ENCODE results near the gene CECR2. TPM values are rescaled to one million over a fixed set of nuclear protein-coding genes. Genes with fewer than 3 reads are reported as not detected.
"Not testable (repeated sequence)": the region's sequence is repeated elsewhere in the genome, so short reads cannot be mapped to it uniquely, and the experiment has no call there.

The CECR2 gene
- total RNA-seq, 1 donor from 2014 or later: 10.4 TPM

DNA sequence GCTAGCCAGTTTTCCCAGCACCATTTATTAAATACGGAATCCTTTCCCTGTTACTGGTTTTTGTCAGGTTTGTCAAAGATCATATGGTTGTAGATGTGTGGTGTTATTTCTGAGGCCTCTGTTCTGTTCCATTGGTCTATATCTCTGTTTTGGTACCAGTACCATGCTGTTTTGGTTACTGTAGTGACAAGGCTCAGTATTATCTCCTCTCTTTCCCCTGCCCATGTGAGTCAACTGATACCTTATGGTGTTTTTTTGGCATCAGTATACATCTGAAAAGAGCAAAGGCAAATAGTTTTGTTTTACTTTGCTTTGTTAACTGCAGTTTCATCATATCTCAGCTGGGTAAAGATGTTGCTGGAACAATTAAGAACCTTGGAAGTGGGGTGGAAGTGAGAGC lies 152.7 kb downstream of the CECR2 start:
- not testable (repeated sequence) for DNase-seq

DNA sequence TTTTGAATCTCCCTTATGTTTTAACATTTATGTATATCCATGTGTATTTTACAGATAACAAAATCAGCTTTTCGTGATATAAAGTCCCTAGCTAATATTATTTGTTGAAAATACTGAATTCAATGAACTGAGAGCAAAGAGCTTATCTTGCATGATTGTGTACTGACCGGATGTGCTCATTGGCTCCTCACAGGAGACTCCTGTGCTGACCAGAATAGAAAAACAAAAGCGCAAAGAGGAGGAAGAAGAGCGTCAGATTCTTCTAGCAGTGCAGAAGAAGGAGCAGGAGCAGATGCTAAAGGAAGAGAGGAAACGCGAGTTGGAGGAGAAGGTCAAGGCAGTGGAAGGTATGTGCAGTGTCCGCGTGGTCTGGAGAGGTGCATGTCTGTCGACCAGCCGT lies 154.7 kb downstream of the CECR2 start:
- no peak for DNase-seq

- DNase-seq: peak; percentile 83
Observed at GRCh38 chr22:17536269-17536668, 167.0 kb downstream of the CECR2 start.

GRCh38 chr22:17537155-17537554 lies 167.9 kb downstream of the CECR2 start:
- DNase-seq: no peak

GRCh38 chr22:17540481-17540880 lies 171.2 kb downstream of the CECR2 start:
- no peak for DNase-seq

DNA sequence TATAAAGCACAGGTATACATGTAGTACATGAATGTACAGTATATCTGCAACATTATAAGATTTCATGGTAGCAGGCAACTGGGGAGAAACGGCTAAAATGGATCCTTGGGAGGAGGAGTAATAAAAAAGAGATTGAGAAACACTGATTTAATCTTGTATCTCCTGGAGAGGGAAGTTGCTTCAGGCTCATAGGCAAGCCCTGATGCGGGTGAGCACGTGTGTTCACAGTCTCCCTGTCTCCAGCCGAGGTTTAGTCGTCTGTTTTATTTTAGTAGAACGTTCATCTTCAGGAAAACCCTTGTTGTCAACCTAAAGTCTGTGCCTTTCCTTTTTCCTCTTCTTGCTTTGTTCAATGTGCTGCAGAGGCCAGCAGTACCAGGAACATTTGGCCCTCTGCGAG lies 172.2 kb downstream of the CECR2 start:
- DNase-seq: no peak

- DNase-seq: no peak
Observed at GRCh38 chr22:17542452-17542851, 173.2 kb downstream of the CECR2 start.

DNA sequence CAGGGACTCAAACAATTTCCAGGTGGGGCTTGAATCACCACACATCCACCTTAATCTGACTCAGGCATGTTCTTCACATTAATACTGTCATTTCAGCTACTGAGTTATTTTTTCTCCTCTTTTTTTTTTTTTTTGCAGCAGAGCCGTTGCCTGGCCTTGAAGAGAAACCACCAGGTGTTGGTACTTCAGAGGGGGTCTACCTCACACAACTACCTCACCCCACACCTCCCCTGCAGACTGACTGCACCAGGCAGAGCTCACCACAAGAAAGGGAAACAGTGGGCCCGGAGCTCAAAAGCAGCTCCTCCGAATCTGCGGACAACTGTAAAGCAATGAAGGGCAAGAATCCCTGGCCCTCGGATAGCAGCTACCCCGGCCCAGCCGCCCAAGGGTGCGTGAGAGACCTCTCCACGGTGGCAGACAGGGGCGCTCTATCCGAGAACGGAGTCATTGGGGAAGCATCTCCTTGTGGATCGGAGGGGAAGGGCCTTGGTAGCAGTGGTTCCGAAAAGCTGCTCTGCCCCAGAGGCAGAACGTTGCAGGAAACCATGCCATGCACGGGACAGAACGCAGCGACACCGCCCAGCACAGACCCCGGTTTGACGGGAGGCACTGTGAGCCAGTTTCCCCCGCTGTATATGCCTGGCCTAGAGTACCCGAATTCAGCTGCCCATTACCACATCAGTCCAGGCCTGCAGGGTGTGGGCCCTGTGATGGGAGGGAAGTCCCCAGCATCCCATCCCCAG lies 178.9 kb downstream of the CECR2 start:
- DNase-seq: no peak

DNA sequence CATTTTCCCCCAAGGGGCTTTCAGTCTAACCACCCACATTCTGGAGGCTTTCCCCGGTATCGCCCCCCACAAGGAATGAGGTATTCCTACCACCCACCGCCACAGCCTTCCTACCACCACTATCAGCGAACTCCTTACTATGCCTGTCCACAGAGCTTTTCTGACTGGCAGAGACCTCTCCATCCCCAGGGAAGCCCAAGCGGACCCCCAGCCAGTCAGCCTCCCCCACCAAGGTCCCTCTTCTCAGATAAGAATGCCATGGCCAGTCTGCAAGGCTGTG lies 179.4 kb downstream of the CECR2 start:
- DNase-seq: no peak

DNA sequence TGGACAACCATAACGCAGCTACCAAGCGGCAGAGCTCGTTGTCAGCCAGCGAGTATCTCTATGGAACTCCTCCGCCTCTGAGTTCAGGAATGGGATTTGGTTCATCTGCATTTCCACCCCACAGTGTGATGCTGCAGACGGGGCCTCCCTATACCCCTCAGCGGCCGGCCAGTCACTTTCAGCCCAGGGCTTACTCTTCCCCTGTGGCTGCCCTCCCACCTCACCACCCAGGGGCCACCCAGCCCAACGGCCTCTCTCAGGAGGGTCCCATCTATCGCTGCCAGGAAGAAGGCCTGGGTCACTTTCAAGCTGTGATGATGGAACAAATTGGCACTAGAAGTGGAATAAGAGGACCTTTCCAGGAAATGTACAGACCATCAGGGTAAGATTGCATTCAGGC lies 179.9 kb downstream of the CECR2 start:
- no peak for DNase-seq

DNA sequence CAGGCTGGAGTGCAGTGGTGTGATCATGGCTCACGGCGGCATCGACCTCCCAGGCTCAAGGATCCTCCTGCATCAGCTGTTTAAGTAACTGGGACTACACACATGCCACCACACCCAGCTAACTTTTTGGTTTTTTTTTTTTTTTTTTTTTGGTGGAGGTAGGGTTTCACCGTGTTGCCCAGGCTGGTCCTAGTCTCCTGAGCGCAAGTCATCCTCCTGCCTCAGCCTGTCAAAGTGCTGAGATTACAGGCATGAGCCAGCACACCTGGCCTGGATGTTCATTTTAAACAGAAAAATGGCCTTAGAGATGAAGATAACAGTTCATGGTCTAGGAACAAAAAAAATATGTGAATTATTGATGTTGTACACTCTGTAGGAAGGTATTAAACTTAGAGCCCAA lies 180.4 kb downstream of the CECR2 start:
- DNase-seq: no peak

DNA sequence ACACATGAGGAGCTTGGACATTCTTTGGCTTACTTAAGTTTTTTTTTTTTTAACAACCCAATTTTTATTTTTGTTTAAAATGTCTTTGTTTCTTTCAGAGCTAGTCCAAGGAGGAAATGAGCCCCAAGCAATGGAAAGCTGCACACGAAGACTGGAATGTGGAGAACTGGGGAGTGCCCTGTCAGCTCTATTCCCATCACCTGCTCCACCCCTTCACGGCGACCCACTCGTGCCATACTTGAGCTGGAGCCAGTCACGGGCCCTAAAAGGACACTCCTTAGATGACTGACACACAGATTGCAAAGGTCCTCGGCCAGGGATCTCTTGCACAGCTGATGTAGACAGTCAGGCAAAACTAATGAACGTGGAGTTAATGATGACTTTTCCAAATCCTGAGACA lies 183.5 kb downstream of the CECR2 start:
- peak; percentile 33 for DNase-seq

DNA sequence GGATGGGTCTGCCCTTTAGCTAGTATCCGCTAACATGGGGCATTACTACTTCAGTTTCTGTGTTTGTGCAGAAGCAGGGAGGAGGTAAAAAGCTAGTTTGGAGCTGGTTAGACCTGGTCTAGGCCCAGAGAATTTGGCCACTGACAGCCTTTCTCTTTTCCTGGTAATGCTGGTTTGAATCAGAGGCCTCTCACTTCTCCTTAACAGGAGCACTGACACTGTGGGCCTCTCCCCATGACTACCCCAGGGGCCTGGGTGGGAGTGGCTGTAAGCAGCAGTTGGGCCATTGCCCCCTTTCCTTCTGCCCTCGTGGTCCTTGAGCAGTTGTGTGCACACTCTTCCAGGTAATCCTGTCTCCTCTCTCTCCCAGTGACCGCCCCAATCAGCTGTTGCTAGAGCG lies 185.6 kb downstream of the CECR2 start:
- DNase-seq: no peak

- no peak for DNase-seq
Observed at GRCh38 chr22:17559188-17559587, 189.9 kb downstream of the CECR2 start.

GRCh38 chr22:17562906-17563870 lies 193.9 kb downstream of the CECR2 start, which contains the start of gene SLC25A18:
TSS of gene SLC25A18 (plus strand) at chr22:17563498. CDS start at chr22:17579945, 16,447 bp downstream.
- no peak for DNase-seq

- peak; percentile 73 for DNase-seq
Observed at GRCh38 chr22:17563936-17564391, 194.7 kb downstream of the CECR2 start.

DNA sequence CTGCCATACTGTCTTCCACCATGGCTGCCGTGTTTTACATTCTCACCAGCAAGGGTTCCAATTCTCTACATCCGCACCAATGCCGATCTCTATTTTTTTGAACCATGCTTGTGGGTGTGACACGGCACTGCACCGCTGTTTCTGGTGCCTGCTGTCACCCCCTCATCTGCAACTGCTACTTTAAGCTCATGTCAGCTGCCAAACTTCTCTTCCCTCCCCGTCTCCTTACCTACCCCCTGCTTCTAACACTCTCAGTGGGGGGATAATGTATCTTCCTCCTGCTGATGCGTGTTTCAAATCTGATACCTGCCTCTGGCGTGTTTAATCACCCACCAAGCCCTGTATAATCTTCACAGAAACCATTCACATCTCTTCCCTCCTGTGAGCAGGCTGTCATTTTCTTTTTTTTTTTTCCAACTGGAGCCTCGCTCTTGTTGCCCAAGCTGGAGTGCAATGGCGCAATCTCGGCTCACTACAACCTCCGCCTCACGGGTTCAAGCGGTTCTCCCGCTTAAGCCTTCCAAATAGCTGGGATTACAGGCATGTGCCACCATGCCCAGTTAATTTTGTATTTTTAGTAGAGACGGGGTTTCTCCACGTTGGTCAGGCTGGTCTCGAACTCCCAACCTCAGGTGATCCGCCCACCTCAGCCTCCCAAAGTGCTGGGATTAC lies 196.9 kb downstream of the CECR2 start:
- DNase-seq: not testable (repeated sequence)

GRCh38 chr22:17566776-17567175 lies 197.5 kb downstream of the CECR2 start:
- no peak for DNase-seq

- no peak for DNase-seq
Observed at GRCh38 chr22:17569971-17570511, 200.8 kb downstream of the CECR2 start.

- peak; percentile 59 for DNase-seq
Observed at GRCh38 chr22:17570851-17571631, 201.8 kb downstream of the CECR2 start.

DNA sequence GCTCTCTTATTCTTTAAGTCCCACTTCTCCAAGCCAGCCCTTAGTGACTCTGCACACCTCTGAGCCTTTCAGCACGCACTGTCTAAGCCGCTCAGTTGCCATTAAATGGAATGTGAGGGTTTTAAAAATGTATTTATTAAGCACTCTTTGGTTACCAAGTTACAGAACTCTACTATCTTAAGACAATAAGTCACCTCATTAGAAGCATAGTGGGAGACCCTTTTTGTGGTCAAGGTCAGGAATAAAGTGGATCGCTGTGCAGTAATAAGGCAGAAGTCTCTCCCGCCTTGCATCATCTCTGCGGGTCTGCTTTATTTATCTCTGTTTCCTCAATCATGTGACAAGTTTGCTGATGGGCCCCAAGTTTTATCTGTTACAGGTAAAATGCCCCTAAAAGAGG lies 205.9 kb downstream of the CECR2 start:
- DNase-seq: no peak

DNA sequence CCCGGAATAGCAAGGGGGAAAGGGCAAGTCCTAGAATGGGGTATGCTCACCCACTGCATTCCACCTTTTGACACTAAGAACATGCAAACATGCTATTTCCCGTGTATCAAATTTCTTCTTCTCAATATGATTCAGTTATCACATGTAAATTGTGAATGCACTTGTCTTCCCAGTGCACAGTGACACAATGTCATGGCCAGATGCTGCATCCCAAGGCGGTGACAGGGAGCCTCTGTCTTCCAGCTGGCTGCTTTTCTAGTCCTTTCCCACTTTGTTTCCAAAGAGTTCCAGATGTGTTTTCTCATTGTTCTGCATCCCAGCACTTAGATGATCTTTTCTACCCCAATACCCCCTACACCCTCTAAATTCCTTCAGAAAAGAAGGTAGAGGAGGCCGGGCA lies 206.4 kb downstream of the CECR2 start:
- no peak for DNase-seq

Measured in tongue (tissue), 2 donors.